Keratinocyte (primary cell): ENCODE results near the gene ADAM22. TPM values are rescaled to one million over a fixed set of nuclear protein-coding genes. Genes with fewer than 3 reads are reported as not detected.

Experiments used
- DNase-seq: peaks from one replicate; pipeline ENCODE4 v3.0.0-alpha.2; 2011; ENCODE audit warnings: low read depth, missing footprints, low spot score
- FAIRE-seq: peaks from 2 replicates; lab custom pipeline; 2011; peaks lifted over from hg19 to GRCh38; lab: Jason Lieb, UNC
- H2AFZ ChIP-seq: 2 replicates; pipeline ENCODE4 v1.6.0; 2012; ENCODE audit warnings: low read length, control low read depth, inconsistent platforms; ENCODE audit not compliant: control insufficient read depth
- H3K27ac ChIP-seq: 2 replicates; pipeline ENCODE4 v1.5.1; 2011; ENCODE audit warnings: low read length; ENCODE audit not compliant: control insufficient read depth, insufficient read depth
- H3K27me3 ChIP-seq: 3 replicates; pipeline ENCODE4 v1.6.0; 2011; ENCODE audit warnings: low read length; ENCODE audit not compliant: control insufficient read depth, insufficient read depth; ENCODE audit errors: extremely low read depth
- H3K36me3 ChIP-seq, 2 experiments: 2 replicates in 1 of 2; 3 replicates in 1 of 2; pipeline ENCODE4 v1.5.1; 2011; ENCODE audit warnings: low read length in 2 of 2, mild to moderate bottlenecking in 1 of 2; ENCODE audit not compliant: control insufficient read depth in 2 of 2, insufficient read depth in 2 of 2; ENCODE audit errors: extremely low read depth in 1 of 2
- H3K4me1 ChIP-seq: 3 replicates; pipeline ENCODE4 v1.5.1; 2011; ENCODE audit warnings: low read length; ENCODE audit not compliant: control insufficient read depth, insufficient read depth; ENCODE audit errors: extremely low read depth
- H3K4me2 ChIP-seq: 3 replicates; pipeline ENCODE4 v1.6.0; 2011; ENCODE audit warnings: low read depth, low read length; ENCODE audit not compliant: control insufficient read depth, insufficient read depth; ENCODE audit errors: extremely low read depth
- H3K4me3 ChIP-seq, 3 experiments: fragments of 200-600 bp in 1 of 3; sonication (generic) in 1 of 3; 2 replicates in 2 of 3; 3 replicates in 1 of 3; pipeline ENCODE4 v1.5.1; 2011 to 2016; ENCODE audit warnings: low read length in 3 of 3, mild to moderate bottlenecking in 3 of 3, control low read depth in 2 of 3, inconsistent platforms in 1 of 3, low read depth in 1 of 3, mixed read lengths in 1 of 3, mixed run types in 1 of 3, moderate library complexity in 1 of 3; ENCODE audit not compliant: control insufficient read depth in 2 of 3, insufficient read depth in 2 of 3; ENCODE audit errors: extremely low read depth in 1 of 3
- H3K79me2 ChIP-seq: 2 replicates; pipeline ENCODE4 v1.6.0; 2012; ENCODE audit warnings: low read length; ENCODE audit not compliant: control insufficient read depth, insufficient read depth
- H3K9ac ChIP-seq: 3 replicates; pipeline ENCODE4 v1.6.0; 2011; ENCODE audit warnings: low read length; ENCODE audit not compliant: control insufficient read depth, insufficient read depth; ENCODE audit errors: extremely low read depth
- H3K9me1 ChIP-seq: 3 replicates; pipeline ENCODE4 v1.6.0; 2011; ENCODE audit warnings: low read length; ENCODE audit not compliant: control insufficient read depth, insufficient read depth; ENCODE audit errors: extremely low read depth
- H3K9me3 ChIP-seq: 2 replicates; pipeline ENCODE4 v1.5.1; 2012; ENCODE audit warnings: low read depth, low read length; ENCODE audit not compliant: control insufficient read depth
- H4K20me1 ChIP-seq: 3 replicates; pipeline ENCODE4 v1.6.0; 2011; ENCODE audit warnings: low read length; ENCODE audit not compliant: control insufficient read depth, insufficient read depth; ENCODE audit errors: extremely low read depth
- EZH2 ChIP-seq: IDR thresholded peaks from one replicate; pipeline ENCODE4 v1.6.1; 2012; ENCODE audit warnings: inconsistent platforms, mild to moderate bottlenecking, low read length, moderate library complexity
- dilution Hi-C: fragments of 300-500 bp; cut with MboI; formaldehyde crosslinking; loops from one replicate; pipeline ENCODE4 v1.7.0; 2020; ENCODE audit warnings: low sequenced_read_pairs; ENCODE audit not compliant: extremely low pct_ligation_motif_present
- polyA plus RNA-seq, 5 experiments: library from polyadenylated mRNA; depleted of rRNA in 3 of 5; stranded (reverse) in 3 of 5; stranded (forward) in 1 of 5; unstranded in 1 of 5; fragments of >200 nt; gene quantifications; 1 replicate in 1 of 5; 2 replicates in 3 of 5; 3 replicates in 1 of 5; pipeline versions ENCODE4 v1.2.1 to v1.2.3, GENCODE V29; 2011 to 2012; ENCODE audit warnings: missing spikeins in 2 of 5, low read depth in 1 of 5, low replicate concordance in 1 of 5
- TF ChIP-seq, protein P1 (sequence below), 3 experiments: IDR thresholded peaks in 1 of 3; conservative IDR thresholded peaks in 1 of 3; optimal IDR thresholded peaks in 1 of 3; 2 replicates in 2 of 3; 3 replicates in 1 of 3; pipeline versions ENCODE3 to v1.5.1; 2011; ENCODE audit warnings: low read length in 3 of 3, mild to moderate bottlenecking in 3 of 3, moderate library complexity in 2 of 3, control low read depth in 1 of 3, inconsistent platforms in 1 of 3; ENCODE audit not compliant: insufficient read depth in 2 of 3; ENCODE audit errors: extremely low read depth in 1 of 3

ADAM22 gene
- polyA plus RNA-seq, 1 donor (not counting 4 experiments of a cell fraction or from before 2014, with no cell fraction given): 0.07 TPM

- dilution Hi-C loops: no loop called here
- no peaks in the 10 kb centered on the region for H3K36me3 ChIP-seq
- H3K9me1 ChIP-seq: no peaks in the 10 kb centered on the region
- no peaks in the 10 kb centered on the region for H3K4me1 ChIP-seq
- no peaks in the 10 kb centered on the region for H4K20me1 ChIP-seq
- H3K4me2 ChIP-seq: no peak overlapping the region
- no peak overlapping the region for H2AFZ ChIP-seq
- DNase-seq: no peak
- TF ChIP-seq EZH2: no peak
- TF ChIP-seq, protein P1, sequence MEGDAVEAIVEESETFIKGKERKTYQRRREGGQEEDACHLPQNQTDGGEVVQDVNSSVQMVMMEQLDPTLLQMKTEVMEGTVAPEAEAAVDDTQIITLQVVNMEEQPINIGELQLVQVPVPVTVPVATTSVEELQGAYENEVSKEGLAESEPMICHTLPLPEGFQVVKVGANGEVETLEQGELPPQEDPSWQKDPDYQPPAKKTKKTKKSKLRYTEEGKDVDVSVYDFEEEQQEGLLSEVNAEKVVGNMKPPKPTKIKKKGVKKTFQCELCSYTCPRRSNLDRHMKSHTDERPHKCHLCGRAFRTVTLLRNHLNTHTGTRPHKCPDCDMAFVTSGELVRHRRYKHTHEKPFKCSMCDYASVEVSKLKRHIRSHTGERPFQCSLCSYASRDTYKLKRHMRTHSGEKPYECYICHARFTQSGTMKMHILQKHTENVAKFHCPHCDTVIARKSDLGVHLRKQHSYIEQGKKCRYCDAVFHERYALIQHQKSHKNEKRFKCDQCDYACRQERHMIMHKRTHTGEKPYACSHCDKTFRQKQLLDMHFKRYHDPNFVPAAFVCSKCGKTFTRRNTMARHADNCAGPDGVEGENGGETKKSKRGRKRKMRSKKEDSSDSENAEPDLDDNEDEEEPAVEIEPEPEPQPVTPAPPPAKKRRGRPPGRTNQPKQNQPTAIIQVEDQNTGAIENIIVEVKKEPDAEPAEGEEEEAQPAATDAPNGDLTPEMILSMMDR (optimal IDR thresholded peaks at IDR 0.05 in 1 of 3, IDR thresholded peaks at IDR 0.05 in 1 of 3, conservative IDR thresholded peaks at IDR 0.05 in 1 of 3; ENCODE audit: extremely low read depth in 1 of 3, insufficient read depth in 2 of 3, low read length in 3 of 3): no peak
- no peak overlapping the region for H3K27ac ChIP-seq
- no peak for FAIRE-seq
- H3K27me3 ChIP-seq: peaks cover 3% of the 10 kb centered on the region
- no peaks in the 10 kb centered on the region for H3K9me3 ChIP-seq
- H3K4me3 ChIP-seq: no peak overlapping the region
- no peaks in the 10 kb centered on the region for H3K79me2 ChIP-seq
- no peak overlapping the region for H3K9ac ChIP-seq
Measured at GRCh38 chr7:88147341-88147740, 213.3 kb downstream of the ADAM22 start.

DNA sequence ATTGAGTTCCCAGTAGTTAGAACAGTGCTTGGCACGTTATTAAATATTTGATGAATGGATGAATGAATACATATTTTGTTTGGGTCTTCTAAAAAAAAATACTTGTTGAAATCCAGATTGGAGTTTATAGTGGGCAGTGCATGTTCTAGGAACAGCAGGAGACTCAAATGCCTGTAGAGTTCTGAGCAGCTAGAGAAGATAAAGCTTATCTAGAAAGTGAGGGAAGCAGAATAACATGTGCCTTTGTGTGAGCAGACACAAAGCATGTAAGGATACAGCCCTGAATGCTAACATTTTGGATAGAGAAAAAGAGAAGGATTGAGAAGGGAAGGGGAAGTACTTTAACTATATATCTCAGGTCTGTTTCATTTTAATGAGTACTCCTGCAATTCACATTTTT lies 213.9 kb downstream of the ADAM22 start:
- no peak for TF ChIP-seq EZH2
- TF ChIP-seq, protein P1 (optimal IDR thresholded peaks at IDR 0.05 in 1 of 3, IDR thresholded peaks at IDR 0.05 in 1 of 3, conservative IDR thresholded peaks at IDR 0.05 in 1 of 3; ENCODE audit: extremely low read depth in 1 of 3, insufficient read depth in 2 of 3, low read length in 3 of 3): no peak
- dilution Hi-C loops: no loop called here
- DNase-seq: no peak
- H3K27ac ChIP-seq: no peak overlapping the region
- H3K27me3 ChIP-seq: peaks cover 3% of the 10 kb centered on the region
- no peak overlapping the region for H3K9ac ChIP-seq
- no peak overlapping the region for H2AFZ ChIP-seq
- no peaks in the 10 kb centered on the region for H3K4me1 ChIP-seq
- H4K20me1 ChIP-seq: no peaks in the 10 kb centered on the region
- H3K4me2 ChIP-seq: no peak overlapping the region
- H3K9me3 ChIP-seq: no peaks in the 10 kb centered on the region
- no peaks in the 10 kb centered on the region for H3K9me1 ChIP-seq
- FAIRE-seq: no peak
- no peaks in the 10 kb centered on the region for H3K36me3 ChIP-seq
- H3K79me2 ChIP-seq: no peaks in the 10 kb centered on the region
- H3K4me3 ChIP-seq: no peak overlapping the region
